Measurements from ENCODE around the gene MAS1L.
"Not testable (repeated sequence)": the region's sequence is repeated elsewhere in the genome, so short reads cannot be mapped to it uniquely, and the experiment has no call there.

- not testable (repeated sequence) for TF ChIP-seq CTCF, POLR2A (IDR thresholded peaks at IDR 0.05)
Observed at GRCh38 chr6:29444031-29444430, 43.7 kb downstream of the MAS1L start.
